Renal cortical epithelial cell (primary cell): ENCODE data around the gene GUSB. TPM values are rescaled to one million over a fixed set of nuclear protein-coding genes. Genes with fewer than 3 reads are reported as not detected.
A peak's percentile ranks its signal among the peaks of the same experiment; 100 is the strongest.
"Not testable (repeated sequence)": the region's sequence is repeated elsewhere in the genome, so short reads cannot be mapped to it uniquely, and the experiment has no call there.

ENCODE experiments used
- DNase-seq: peaks from one replicate; pipeline ENCODE4 v3.0.0-alpha.2; 2011; ENCODE audit warnings: low read depth
- total RNA-seq: library from RNA; depleted of rRNA; stranded (reverse); fragments of >200 nt; gene quantifications from 2 replicates; pipeline ENCODE4 v1.2.3, GENCODE V29; 2014

The GUSB gene
- total RNA-seq, 1 donor from 2014 or later: 26.7 TPM

- DNase-seq: no peak
Measured at GRCh38 chr7:65975814-65976445, 6.1 kb downstream of the GUSB start.

- no peak for DNase-seq
Measured at GRCh38 chr7:65974876-65975275, 7.1 kb downstream of the GUSB start.

GRCh38 chr7:65974191-65974801, 7.7 kb downstream of the GUSB start:
- no peak for DNase-seq

DNA sequence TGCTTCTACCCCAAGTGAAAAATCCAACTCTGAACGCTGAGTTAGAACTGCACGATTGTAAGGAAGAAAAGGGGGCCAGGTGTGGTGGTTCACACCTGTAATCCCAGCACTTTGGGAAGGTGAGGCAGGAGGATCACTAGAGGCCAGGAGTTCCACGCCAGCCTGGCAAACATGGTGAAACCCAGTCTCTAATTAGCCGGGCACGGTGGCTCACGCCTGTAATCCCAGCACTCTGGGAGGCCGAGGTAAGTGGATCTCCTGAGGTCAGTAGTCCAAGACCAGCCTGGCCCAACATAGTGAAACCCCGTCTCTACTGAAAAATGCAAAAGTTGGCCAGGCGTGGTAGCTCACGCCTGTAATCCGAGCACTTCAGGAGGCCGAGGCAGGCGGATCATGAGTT, 9.0 kb downstream of the GUSB start:
- DNase-seq: no peak

DNA sequence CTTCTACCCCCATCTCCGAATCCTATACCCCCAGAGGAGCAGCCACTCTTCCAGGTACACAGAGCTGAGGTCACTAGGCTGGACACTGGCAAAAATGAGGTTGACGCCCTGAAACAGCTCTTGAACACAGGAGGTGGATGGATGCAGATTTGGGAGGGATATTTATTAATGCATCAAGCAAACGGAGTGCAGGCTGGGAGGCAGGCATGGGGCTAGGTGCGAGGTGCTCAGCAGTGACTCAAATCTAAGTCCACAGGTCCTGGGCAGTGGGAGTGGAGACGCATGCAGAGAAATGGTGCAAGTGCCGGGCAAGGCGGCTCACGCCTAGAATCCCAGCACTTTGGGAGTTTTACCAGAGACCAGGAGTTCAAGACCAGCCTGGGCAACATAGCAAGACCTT, 11.0 kb downstream of the GUSB start:
- DNase-seq: no peak

DNA sequence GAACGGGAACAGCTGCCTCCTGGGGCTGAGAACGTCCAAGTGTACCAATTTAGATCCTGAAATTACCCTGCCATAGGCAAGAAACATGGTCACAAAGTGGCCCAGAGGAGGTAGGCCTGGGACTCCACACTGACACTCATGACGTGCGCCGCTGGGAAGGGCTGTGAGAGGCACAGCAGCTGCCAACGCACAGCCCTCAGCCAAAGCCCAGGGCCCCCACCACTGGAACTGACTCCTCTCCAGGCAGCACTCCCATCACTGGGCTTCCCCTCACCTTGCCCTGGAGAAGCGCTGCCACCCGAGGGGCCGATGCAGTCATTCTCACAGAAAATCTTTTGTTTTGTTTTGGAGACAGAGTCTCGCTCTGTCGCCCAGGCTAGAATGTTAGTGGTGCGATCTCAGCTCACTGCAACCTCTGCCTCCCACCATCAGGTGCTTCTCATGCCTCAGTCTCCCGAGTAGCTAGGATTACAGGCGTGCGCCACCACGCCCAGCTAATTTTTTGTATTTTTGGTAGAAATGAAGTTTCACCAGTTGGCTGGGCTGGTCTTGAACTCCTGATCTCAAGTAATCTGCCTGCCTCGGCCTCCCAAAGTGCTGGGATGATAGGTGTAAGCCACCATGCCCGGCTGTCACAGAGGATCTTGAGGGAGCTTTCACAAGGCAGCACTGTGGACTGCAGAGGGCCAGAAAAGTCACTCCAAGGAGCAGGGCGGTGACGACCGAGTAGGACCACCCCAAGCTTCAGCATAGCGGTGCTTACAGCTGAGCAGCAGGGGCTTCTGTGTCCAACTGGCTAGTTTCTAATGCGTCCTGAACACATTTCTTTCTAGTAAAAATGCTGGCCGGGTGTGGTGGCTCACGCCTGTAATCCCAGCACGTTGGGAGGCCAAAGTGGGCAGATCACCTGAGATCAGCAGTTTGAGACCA, 13.5 kb downstream of the GUSB start:
- no peak for DNase-seq

DNA sequence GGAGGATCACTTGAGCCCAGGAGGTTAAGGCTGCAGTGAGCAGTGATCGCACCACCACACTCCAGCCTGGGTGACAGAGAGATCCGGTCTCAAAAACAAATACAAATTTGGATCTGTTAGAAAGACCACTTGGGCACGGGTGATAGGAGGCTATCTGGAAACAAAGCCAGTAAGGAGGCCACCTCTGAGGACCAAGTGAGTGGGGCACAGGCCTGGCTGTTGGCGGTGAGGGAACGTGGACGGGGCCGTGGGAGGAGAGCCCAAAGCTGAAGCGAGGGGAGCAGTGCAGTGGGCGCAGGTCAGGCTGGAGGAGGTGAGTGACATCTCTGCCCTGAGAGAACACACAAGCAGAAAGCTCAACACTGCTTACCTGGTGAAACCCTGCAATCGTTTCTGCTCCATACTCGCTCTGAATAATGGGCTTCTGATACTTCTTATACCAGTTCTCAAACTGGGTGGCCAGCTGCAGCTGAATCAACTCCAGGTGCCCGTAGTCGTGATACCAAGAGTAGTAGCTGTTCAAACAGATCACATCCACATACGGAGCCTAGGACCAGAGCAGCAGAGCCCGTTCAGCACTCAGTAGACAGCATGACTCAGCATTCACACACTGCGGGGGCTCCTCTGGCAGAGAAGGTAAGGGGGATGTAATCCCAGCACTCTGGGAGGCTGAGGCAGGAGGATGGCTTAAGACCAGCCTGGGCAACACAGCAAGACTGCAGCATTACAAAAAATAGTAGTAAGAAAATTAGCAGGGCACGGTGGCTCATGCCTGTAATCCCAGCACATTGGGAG, 14.5 kb downstream of the GUSB start:
- no peak for DNase-seq

GRCh38 chr7:65966146-65966545, 15.9 kb downstream of the GUSB start:
- no peak for DNase-seq

DNA sequence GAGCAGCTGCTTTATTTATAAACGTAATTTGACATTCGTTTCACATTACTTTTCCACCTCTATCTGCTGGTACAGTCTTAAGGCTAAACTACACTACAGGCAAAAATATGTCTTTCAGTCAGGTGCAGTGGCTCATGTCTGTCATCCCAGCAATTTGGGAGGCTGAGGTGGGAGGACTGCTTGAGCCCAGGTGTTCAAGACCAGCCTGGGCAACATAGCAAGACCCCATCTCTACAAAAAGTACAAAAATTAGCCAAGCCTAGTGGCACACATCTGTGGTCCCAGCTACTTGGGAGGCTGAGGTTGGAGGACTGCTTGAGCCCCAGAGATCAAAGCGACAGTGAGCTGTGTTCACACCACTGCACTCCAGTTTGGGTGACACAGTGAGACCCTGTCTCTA, 17.3 kb downstream of the GUSB start:
- DNase-seq: not testable (repeated sequence)

GRCh38 chr7:65962033-65962432, 20.0 kb downstream of the GUSB start:
- DNase-seq: no peak

GRCh38 chr7:65960351-65961074, 21.5 kb downstream of the GUSB start:
- DNase-seq: no peak

DNA sequence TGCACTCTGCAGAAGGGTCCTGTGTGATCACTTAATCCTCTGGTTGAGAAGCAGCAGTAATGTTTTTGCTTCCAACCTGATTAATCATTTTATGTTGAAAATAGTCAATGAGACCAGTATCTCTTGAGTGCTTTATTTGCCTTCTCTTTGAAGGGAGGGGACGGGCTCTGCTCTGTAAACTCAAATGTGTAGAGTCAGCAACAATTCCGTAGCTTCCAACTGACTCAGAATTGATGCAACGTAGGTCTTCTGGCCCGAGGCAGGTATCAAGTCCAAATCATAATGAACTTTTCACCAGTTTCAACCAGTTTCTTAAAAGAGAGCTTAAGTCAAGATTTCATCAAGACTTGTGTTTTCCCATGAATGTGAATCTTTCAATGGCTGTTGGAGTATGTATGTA, 26.3 kb downstream of the GUSB start:
- no peak for DNase-seq

- no peak for DNase-seq
Measured at GRCh38 chr7:65953890-65954450, 28.0 kb downstream of the GUSB start.

DNA sequence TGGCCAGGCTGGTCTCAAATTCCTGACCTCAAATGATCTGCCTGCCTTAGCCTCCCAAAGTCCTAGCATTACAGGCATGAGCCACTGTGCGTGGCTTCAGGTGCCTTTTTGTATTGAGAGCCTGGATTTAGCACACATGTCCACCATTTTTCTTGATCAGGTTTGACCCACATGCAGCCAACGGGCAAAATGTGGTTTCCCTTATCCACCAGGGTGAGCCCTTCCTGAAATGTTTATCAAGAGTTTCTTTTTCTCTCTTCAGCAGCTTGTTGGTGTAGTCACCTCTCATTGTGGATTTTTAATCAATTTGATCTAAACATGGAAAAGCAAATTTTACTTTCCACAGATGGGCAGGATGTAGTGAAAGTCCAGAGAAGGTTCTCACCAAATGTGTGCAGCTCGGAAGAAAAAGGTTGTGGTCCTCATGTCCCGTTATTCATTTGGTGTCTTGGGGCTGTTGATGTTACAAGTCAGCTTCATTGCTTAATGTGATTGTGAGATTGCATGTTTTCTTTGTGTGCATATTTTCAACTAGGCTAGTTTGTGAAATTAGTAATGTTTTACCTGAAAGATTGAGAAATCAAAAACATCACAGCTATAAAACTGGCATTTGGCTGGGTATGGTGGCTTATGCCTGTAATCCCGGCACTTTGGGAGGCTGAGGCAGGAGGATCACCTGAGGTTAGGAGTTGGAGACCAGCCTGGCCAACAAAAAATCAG, 28.9 kb downstream of the GUSB start:
- DNase-seq: peak; percentile 16

DNA sequence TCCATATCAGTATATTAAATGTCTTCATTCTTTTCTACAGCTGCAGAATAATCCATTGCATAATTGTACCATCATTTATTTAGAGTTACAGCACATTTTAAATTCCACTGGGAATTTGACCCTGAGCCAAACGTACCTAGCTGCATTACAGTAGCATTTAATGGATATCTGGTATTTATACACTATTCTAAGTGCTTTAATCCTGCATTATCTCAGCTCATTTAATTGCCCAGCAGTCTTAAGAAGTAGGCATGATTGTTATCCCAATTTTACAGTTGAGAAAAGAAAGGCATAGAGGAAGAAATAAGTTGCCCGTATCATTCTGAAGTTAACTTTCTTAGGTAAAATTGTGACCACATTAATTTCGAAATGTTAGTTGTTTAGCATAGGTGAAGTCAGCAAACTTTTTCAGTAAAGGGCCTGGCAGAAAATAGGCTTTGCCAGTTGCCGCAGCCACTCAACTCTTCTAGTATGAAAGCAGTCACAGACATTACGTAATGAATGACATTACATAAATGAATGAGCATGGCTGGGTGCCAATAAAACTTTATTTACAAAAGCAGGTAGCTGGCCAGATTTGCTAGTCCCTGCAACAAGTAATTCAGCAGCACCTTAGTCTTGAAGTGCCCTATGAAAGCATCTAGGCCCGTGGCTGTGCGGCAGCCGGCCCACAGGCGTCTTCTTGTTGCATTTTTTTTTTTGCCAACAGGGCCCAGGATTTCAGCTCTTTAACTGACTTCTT, 30.0 kb downstream of the GUSB start:
- peak; percentile 25 for DNase-seq

GRCh38 chr7:65946904-65947303, 35.1 kb downstream of the GUSB start:
- DNase-seq: peak; percentile 68

GRCh38 chr7:65945787-65946186, 36.2 kb downstream of the GUSB start:
- not testable (repeated sequence) for DNase-seq

- DNase-seq: no peak
Measured at GRCh38 chr7:65938336-65938895, 43.6 kb downstream of the GUSB start.

DNA sequence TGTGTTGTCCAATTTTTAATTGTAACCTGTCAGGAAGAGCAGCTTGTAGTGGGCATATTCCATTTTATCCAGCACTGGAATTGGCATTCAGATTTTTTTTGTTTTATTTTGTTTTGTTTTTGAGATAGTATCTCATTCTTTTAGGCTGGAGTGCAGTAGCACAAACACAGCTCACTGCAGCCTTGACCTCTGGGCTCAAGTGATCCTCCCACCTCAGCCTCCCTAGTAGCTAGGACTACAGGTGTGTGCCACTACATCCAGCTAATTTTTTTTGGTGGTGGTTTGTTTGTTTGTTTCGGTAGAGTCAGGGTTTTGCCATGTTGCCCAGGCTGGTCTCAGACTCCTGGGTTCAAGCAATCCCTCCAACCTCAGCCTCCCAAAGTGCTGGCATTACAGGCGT, 44.7 kb downstream of the GUSB start:
- no peak for DNase-seq
